ENCODE data around the gene FAM20C. TPM values are rescaled to one million over a fixed set of nuclear protein-coding genes. Genes with fewer than 3 reads are reported as not detected.
A peak's percentile ranks its signal among the peaks of the same experiment; 100 is the strongest.

The FAM20C gene
- total RNA-seq, 1 donor from 2014 or later: 42.9 TPM

DNA sequence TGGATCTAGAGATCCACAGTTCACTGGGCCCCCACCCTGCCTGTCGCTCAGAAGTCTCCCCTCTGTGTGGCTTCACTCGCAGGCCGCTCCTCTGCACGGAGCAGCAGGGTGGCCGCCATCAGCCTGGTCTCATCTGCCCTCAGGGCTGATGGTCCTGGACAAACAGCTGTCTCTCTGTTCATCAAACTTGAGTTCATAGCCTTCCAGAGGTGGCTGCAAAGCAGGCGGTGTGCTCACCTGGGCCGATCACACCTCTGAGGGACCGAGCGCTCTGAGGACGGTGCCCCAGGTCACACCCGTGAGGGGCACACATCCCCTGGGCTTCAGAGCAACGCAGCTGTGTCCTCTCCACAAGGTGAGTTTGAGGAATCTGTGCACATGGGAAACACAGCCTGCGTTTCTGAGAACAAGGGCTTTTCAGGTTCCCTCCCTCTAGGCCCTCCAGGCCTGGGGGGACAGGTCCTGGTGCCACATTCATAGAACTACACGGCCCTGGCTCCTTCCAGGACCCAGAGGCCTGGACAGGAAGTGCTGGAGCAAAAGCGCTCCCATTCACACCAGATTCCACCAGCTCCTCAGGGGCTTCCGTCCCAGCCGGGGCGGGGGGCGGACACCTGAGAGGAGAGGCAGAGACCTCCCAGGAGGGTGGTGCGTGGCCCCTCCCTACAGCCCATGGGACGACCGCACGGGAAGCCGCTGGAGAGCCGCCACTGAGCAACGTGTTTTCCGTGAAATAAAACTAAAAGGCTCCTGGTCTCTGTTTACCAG is 31.2 kb upstream of the FAM20C start:
- no peak for ATAC-seq

GRCh38 chr7:162632-163297 is 29.6 kb upstream of the FAM20C start:
- DNase-seq (peak; percentile 34), ATAC-seq (no peak)
- no peaks in the 10 kb centered on the region for H3K36me3 ChIP-seq
- TF ChIP-seq CTCF (IDR thresholded peaks at IDR 0.05): no peak
- no peak overlapping the region for H3K4me3 ChIP-seq
- H3K27me3 ChIP-seq (ENCODE audit: low read depth): no peaks in the 10 kb centered on the region
- intact Hi-C loops (cut with DNase I): no loop called here
- H3K9me3 ChIP-seq: no peaks in the 10 kb centered on the region
- no peak overlapping the region for H3K27ac ChIP-seq
- peaks cover 10% of the 10 kb centered on the region for H3K4me1 ChIP-seq

More for the DNA sequence above, 31.2 kb upstream of the FAM20C start:
- peaks cover 10% of the 10 kb centered on the region for H3K4me1 ChIP-seq
- H3K9me3 ChIP-seq: no peaks in the 10 kb centered on the region
- TF ChIP-seq CTCF (IDR thresholded peaks at IDR 0.05): no peak
- no peak overlapping the region for H3K4me3 ChIP-seq
- H3K27ac ChIP-seq: no peak overlapping the region
- no peaks in the 10 kb centered on the region for H3K36me3 ChIP-seq
- intact Hi-C loops (cut with DNase I): no loop called here
- H3K27me3 ChIP-seq (ENCODE audit: low read depth): no peaks in the 10 kb centered on the region
- peak; percentile 36 for DNase-seq

GRCh38 chr7:163298-163695 is 29.1 kb upstream of the FAM20C start:
- ATAC-seq (no peak), DNase-seq (peak; percentile 37)
- Histone ChIP-seq H3K27ac (no peak overlapping the region), H3K9me3 (no peaks in the 10 kb centered on the region), H3K4me3 (no peak overlapping the region), H3K36me3 (no peaks in the 10 kb centered on the region), H3K27me3 (ENCODE audit: low read depth) (no peaks in the 10 kb centered on the region), H3K4me1 (peaks cover 10% of the 10 kb centered on the region)
- intact Hi-C loops (cut with DNase I): no loop called here
- no peak for TF ChIP-seq CTCF (IDR thresholded peaks at IDR 0.05)

DNA sequence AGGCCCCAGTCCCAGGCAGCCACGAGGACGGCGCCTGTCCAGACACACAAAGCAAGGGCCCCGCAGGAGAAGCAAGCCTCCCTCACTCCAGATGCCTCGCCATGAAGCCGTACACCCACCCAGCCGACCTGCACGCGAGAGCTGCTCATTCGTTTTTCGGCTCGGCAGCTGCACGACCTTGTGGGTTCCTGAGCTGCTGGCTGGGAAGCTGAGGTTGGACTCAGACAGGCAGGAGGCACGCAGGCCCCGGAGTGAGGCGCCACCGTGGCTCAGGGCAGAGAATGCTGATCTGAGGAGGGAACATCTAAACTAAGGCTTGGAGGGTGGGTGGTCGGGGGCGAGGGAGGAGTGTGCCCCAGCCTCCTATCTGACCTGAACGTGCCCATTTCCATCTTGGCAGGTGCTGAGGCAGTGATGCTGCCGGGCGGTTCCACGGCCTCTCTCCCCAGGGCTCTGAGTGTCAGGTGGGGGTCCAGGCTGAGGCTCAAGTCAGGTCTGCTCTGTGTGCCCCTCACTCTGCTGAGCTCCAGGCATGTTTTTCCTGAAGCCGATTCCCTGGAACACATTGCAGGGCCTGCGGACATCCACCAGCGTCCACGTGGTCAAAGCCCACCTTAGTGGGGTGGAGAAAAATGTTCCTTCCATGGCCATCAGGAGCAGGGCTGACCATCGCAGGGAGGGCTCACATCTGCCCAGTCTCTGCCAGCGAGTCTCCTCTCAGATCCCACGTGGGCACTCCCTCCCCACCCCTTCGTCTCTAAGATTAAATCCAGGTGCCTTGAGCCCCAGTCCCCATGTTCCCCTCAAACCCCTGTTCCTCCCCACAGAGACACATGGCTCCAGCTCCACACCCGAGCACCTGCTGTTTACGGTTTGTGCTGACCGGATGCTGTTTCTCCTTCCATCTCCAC is 28.1 kb upstream of the FAM20C start:
- no peak for TF ChIP-seq CTCF (IDR thresholded peaks at IDR 0.05)
- Histone ChIP-seq H3K27ac (no peak overlapping the region), H3K27me3 (ENCODE audit: low read depth) (no peaks in the 10 kb centered on the region), H3K9me3 (no peaks in the 10 kb centered on the region), H3K36me3 (no peaks in the 10 kb centered on the region), H3K4me3 (no peak overlapping the region), H3K4me1 (peaks cover 10% of the 10 kb centered on the region)
- DNase-seq (peak; percentile 30), ATAC-seq (no peak)
- intact Hi-C loops (cut with DNase I): no loop called here

- H3K4me3 ChIP-seq: no peak overlapping the region
- H3K27ac ChIP-seq: no peak overlapping the region
- ATAC-seq (no peak), DNase-seq (peak; percentile 38)
- H3K4me1 ChIP-seq: peaks cover 10% of the 10 kb centered on the region
- H3K36me3 ChIP-seq: no peaks in the 10 kb centered on the region
- H3K27me3 ChIP-seq (ENCODE audit: low read depth): no peaks in the 10 kb centered on the region
- intact Hi-C loops (cut with DNase I): no loop called here
- H3K9me3 ChIP-seq: no peaks in the 10 kb centered on the region
- no peak for TF ChIP-seq CTCF (IDR thresholded peaks at IDR 0.05)
Observed at GRCh38 chr7:164882-165660, 27.3 kb upstream of the FAM20C start.

Data from lower lobe of right lung (tissue), 2 donors.